Endothelial cell of umbilical vein (primary cell): Measurements from ENCODE around the gene SUOX. TPM values are rescaled to one million over a fixed set of nuclear protein-coding genes. Genes with fewer than 3 reads are reported as not detected.

Experiments used
- BruUV-seq: library from RNA; stranded (reverse); fragments of 400-500 nt; replicated peaks from 2 replicates; lab custom pipeline; 2021; lab: Mats Ljungman, UMichigan
- CTCF ChIA-PET: fragments of 300-600, 350-600 bp; sonication (Branson Sonifier 250); formaldehyde crosslinking; loops from one replicate; lab custom pipeline; 2021; ENCODE audit warnings: antibody characterized with exemption, inconsistent platforms; lab: Charles Lee
- POLR2A ChIA-PET: fragments of 300-600, 350-600 bp; sonication (Branson Sonifier 250); formaldehyde crosslinking; loops from one replicate; lab custom pipeline; 2021; ENCODE audit warnings: antibody characterized with exemption, inconsistent platforms; lab: Charles Lee
- DNase-seq: peaks from one replicate; pipeline ENCODE4 v3.0.0-alpha.2; 2011; ENCODE audit warnings: low read depth, low spot score
- FAIRE-seq: peaks from 2 replicates; lab custom pipeline; 2011; peaks lifted over from hg19 to GRCh38; lab: Jason Lieb, UNC
- H2AFZ ChIP-seq: 2 replicates; pipeline ENCODE4 v1.6.0; 2012; ENCODE audit warnings: low read depth, low read length, control low read depth, inconsistent platforms
- H3K27ac ChIP-seq: 2 replicates; pipeline ENCODE4 v1.5.1; 2011; ENCODE audit warnings: low read depth, mild to moderate bottlenecking, control low read depth, low read length, moderate library complexity; ENCODE audit not compliant: insufficient read depth
- H3K27me3 ChIP-seq, 2 experiments: 2 replicates each; pipeline versions ENCODE4 v1.6.0 to v1.6.1; 2011; ENCODE audit warnings: low read length in 2 of 2, mixed read lengths in 1 of 2; ENCODE audit not compliant: control insufficient read depth in 2 of 2, insufficient read depth in 2 of 2
- H3K36me3 ChIP-seq, 2 experiments: 2 replicates in 1 of 2; 3 replicates in 1 of 2; pipeline ENCODE4 v1.5.1; 2011; ENCODE audit warnings: low read length in 2 of 2, mild to moderate bottlenecking in 1 of 2, moderate library complexity in 1 of 2; ENCODE audit not compliant: control insufficient read depth in 2 of 2, insufficient read depth in 2 of 2; ENCODE audit errors: extremely low read depth in 1 of 2
- H3K4me1 ChIP-seq: 3 replicates; pipeline ENCODE4 v1.5.1; 2011; ENCODE audit warnings: mild to moderate bottlenecking, low read length; ENCODE audit not compliant: control insufficient read depth, insufficient read depth; ENCODE audit errors: extremely low read depth
- H3K4me2 ChIP-seq: 2 replicates; pipeline ENCODE4 v1.6.1; 2011; ENCODE audit warnings: low read length, control low read depth, mixed read lengths; ENCODE audit not compliant: insufficient read depth
- H3K4me3 ChIP-seq, 3 experiments: fragments of 200-600 bp in 1 of 3; sonication (generic), shearing (Covaris generic) in 1 of 3; replicated peaks in 1 of 3; 2 replicates each; pipeline ENCODE4 v1.5.1; 2011 to 2016; ENCODE audit warnings: control low read depth in 3 of 3, low read length in 3 of 3, mild to moderate bottlenecking in 2 of 3, inconsistent platforms in 1 of 3, low read depth in 1 of 3, moderate library complexity in 1 of 3; ENCODE audit not compliant: insufficient read depth in 1 of 3
- H3K79me2 ChIP-seq: 2 replicates; pipeline ENCODE4 v1.6.0; 2012; ENCODE audit warnings: low read length, inconsistent platforms; ENCODE audit not compliant: control insufficient read depth, insufficient read depth
- H3K9ac ChIP-seq: replicated peaks from 2 replicates; pipeline ENCODE3; 2011; ENCODE audit warnings: low read length, control low read depth; ENCODE audit not compliant: insufficient read depth; ENCODE audit errors: extremely low read depth
- H3K9me1 ChIP-seq: replicated peaks from 3 replicates; pipeline ENCODE4 v1.6.0; 2011; ENCODE audit warnings: mild to moderate bottlenecking, low read length; ENCODE audit not compliant: control insufficient read depth, insufficient read depth; ENCODE audit errors: extremely low read depth
- H3K9me3 ChIP-seq: replicated peaks from 2 replicates; pipeline ENCODE4 v1.5.1; 2012; ENCODE audit warnings: low read length, inconsistent platforms; ENCODE audit not compliant: control insufficient read depth, insufficient read depth
- H4K20me1 ChIP-seq: replicated peaks from 2 replicates; pipeline ENCODE3; 2011; ENCODE audit warnings: mild to moderate bottlenecking, low read length; ENCODE audit not compliant: control insufficient read depth, insufficient read depth; ENCODE audit errors: extremely low read depth
- CTCF ChIP-seq, 2 donors: IDR thresholded peaks; 1 replicate in 1 of 2; 2 replicates in 1 of 2; pipeline ENCODE4 v1.5.1; 2011; ENCODE audit warnings: low read length in 2 of 2, mild to moderate bottlenecking in 2 of 2, moderate library complexity in 2 of 2, control low read depth in 1 of 2, inconsistent platforms in 1 of 2, low read depth in 1 of 2; ENCODE audit not compliant: insufficient read depth in 1 of 2; ENCODE audit errors: extremely low read depth in 1 of 2
- EZH2 ChIP-seq: IDR thresholded peaks from 2 replicates; pipeline ENCODE4 v1.6.1; 2012; ENCODE audit warnings: borderline replicate concordance, low read depth, mild to moderate bottlenecking, moderate library complexity, low read length, inconsistent platforms; ENCODE audit not compliant: severe bottlenecking
- FOS ChIP-seq: IDR thresholded peaks from 2 replicates; pipeline ENCODE4 v1.6.1; 2011; ENCODE audit warnings: mild to moderate bottlenecking, low read length, moderate library complexity, borderline replicate concordance; ENCODE audit not compliant: insufficient read depth
- GATA2 ChIP-seq: IDR thresholded peaks from 2 replicates; pipeline ENCODE4 v1.7.0; 2011; ENCODE audit warnings: low read depth, mild to moderate bottlenecking, moderate library complexity, mixed read lengths, low read length; ENCODE audit not compliant: insufficient read length, insufficient read depth
- JUN ChIP-seq: IDR thresholded peaks from 2 replicates; pipeline ENCODE4 v1.6.1; 2011; ENCODE audit warnings: borderline replicate concordance, low read depth; ENCODE audit not compliant: insufficient read length, insufficient read depth
- MAX ChIP-seq: IDR thresholded peaks from 2 replicates; pipeline ENCODE4 v1.6.1; 2011; ENCODE audit not compliant: insufficient read depth, insufficient read length
- MYC ChIP-seq: IDR thresholded peaks from one replicate; pipeline ENCODE4 v1.6.1; 2011; ENCODE audit warnings: mild to moderate bottlenecking, low read depth, low read length
- POLR2A ChIP-seq: IDR thresholded peaks from 2 replicates; pipeline ENCODE4 v1.6.1; 2012; ENCODE audit warnings: low read depth, mild to moderate bottlenecking, control low read depth, low read length
- POLR2AphosphoS5 ChIP-seq: IDR thresholded peaks from 2 replicates; pipeline ENCODE4 v1.6.1; 2012; ENCODE audit warnings: low read depth, mild to moderate bottlenecking, control low read depth, low read length, moderate library complexity; ENCODE audit not compliant: insufficient read depth
- dilution Hi-C: fragments of 300-500 bp; cut with MboI; formaldehyde crosslinking; loops from one replicate; pipeline ENCODE4 v1.15.0; 2019; ENCODE audit warnings: low sequenced_read_pairs; ENCODE audit not compliant: extremely low pct_ligation_motif_present
- intact Hi-C: fragments of 100-400 bp; cut with micrococcal nuclease; formaldehyde crosslinking; loops from one replicate; pipeline ENCODE4 v1.10.0; 2022
- polyA plus RNA-seq, 4 experiments: library from polyadenylated mRNA; depleted of rRNA in 3 of 4; stranded (reverse) in 3 of 4; unstranded in 1 of 4; fragments of >200 nt; gene quantifications; 2 replicates each; pipeline versions ENCODE4 v1.2.1 to v1.2.3, GENCODE V29; 2011 to 2012; ENCODE audit warnings: missing spikeins in 1 of 4
- total RNA-seq: library from RNA; stranded (reverse); gene quantifications from 2 replicates; pipeline ENCODE4 v1.2.3, GENCODE V29; 2021

The SUOX gene
- total and polyA plus RNA-seq, 2 donors (not counting 3 experiments of a cell fraction or from before 2014, with no cell fraction given) = 24.3 to 31.4 TPM

GRCh38 chr12:56021889-56022497, 24.9 kb downstream of the SUOX start:
- CTCF ChIA-PET = interaction anchor here (1.1 kb wide), 1 partner anchor 284 kb away, joined by 3 read pairs; no protein-coding TSS in a partner anchor
- TF ChIP-seq MAX (no peak), POLR2A (no peak), JUN (no peak), POLR2AphosphoS5 (no peak), EZH2 (no peak), CTCF (IDR thresholded peaks at IDR 0.05; ENCODE audit: extremely low read depth in 1 of 2, insufficient read depth in 1 of 2, low read depth in 1 of 2, low read length in 2 of 2) (no peak), GATA2 (no peak), FOS (no peak), MYC (no peak)
- no peaks in the 10 kb centered on the region for H3K79me2 ChIP-seq
- H4K20me1 ChIP-seq = no peaks in the 10 kb centered on the region
- H3K27me3 ChIP-seq = no peaks in the 10 kb centered on the region
- POLR2A ChIA-PET = no interaction called here
- dilution Hi-C loops (no loop called here), intact Hi-C loops (no loop called here)
- no peaks in the 10 kb centered on the region for H3K9me1 ChIP-seq
- H3K36me3 ChIP-seq = peaks cover 0 to 3% of the 10 kb centered on the region in 2 experiments
- FAIRE-seq = no peak
- H3K4me1 ChIP-seq = no peaks in the 10 kb centered on the region
- no peak overlapping the region for H3K27ac ChIP-seq
- no peak overlapping the region for H3K4me3 ChIP-seq
- no peaks in the 10 kb centered on the region for H3K9me3 ChIP-seq
- no peak overlapping the region for H3K9ac ChIP-seq
- DNase-seq = no peak
- BruUV-seq = no TSS peak
- H3K4me2 ChIP-seq = no peak overlapping the region
- no peak overlapping the region for H2AFZ ChIP-seq
